Measurements from ENCODE around the gene NRIP3. TPM values are rescaled to one million over a fixed set of nuclear protein-coding genes. Genes with fewer than 3 reads are reported as not detected.

NRIP3 gene
- polyA plus RNA-seq, 3 donors: 0.28 to 4.8 (median 1.0) TPM

GRCh38 chr11:9005087-9005486 is 1.3 kb upstream of the NRIP3 start:
- no peaks in the 10 kb centered on the region for H3K36me3 ChIP-seq (replicated peaks in 1 of 2; ENCODE audit: control insufficient read depth in 1 of 2, insufficient read depth in 2 of 2, low read length in 2 of 2)
- no peaks in the 10 kb centered on the region for H4K20me1 ChIP-seq (ENCODE audit: insufficient read depth, low read length)
- Mint-ChIP-seq H3K27ac (peak overlapping the region in 1 of 7 donors; percentile 60), H3K36me3 (peaks cover 3 to 13% of the 10 kb centered on the region in 2 donors), H3K9me3 (peaks cover 1 to 15% (median 6%) of the 10 kb centered on the region in 7 donors), H3K27me3 (ENCODE audit: low read depth in 3 of 3) (peaks cover 26 to 39% (median 33%) of the 10 kb centered on the region in 3 donors), H3K4me3 (peak overlapping the region; percentile 1 to 87), H3K4me1 (peaks cover 25% of the 10 kb centered on the region)
- intact Hi-C loops (cut with micrococcal nuclease): loop anchor here in 1 of 2 donors (10.0 kb wide), 1 partner anchor 150 kb away; no protein-coding TSS in a partner anchor
- H3K27ac ChIP-seq (ENCODE audit: low read depth in 1 of 2, low read length in 2 of 2): no peak overlapping the region
- no peaks in the 10 kb centered on the region for H3K9me3 ChIP-seq (replicated peaks in 1 of 2; ENCODE audit: control insufficient read depth in 1 of 2, insufficient read depth in 1 of 2, low read length in 2 of 2)
- no peak overlapping the region for H3K4me2 ChIP-seq (replicated peaks; ENCODE audit: extremely low read depth, low read length, poor library complexity, severe bottlenecking)
- H3K9ac ChIP-seq (ENCODE audit: insufficient read depth, low read length, poor library complexity, severe bottlenecking): no peak overlapping the region
- WGBS (ENCODE audit: insufficient coverage): 78% methylated on average over 3 of the region's 4 CpGs
- peaks cover 27 to 38% of the 10 kb centered on the region in 2 donors for H3K27me3 ChIP-seq (ENCODE audit: control insufficient read depth in 2 of 2, insufficient read depth in 2 of 2, low read length in 2 of 2)
- TF ChIP-seq, protein P1, sequence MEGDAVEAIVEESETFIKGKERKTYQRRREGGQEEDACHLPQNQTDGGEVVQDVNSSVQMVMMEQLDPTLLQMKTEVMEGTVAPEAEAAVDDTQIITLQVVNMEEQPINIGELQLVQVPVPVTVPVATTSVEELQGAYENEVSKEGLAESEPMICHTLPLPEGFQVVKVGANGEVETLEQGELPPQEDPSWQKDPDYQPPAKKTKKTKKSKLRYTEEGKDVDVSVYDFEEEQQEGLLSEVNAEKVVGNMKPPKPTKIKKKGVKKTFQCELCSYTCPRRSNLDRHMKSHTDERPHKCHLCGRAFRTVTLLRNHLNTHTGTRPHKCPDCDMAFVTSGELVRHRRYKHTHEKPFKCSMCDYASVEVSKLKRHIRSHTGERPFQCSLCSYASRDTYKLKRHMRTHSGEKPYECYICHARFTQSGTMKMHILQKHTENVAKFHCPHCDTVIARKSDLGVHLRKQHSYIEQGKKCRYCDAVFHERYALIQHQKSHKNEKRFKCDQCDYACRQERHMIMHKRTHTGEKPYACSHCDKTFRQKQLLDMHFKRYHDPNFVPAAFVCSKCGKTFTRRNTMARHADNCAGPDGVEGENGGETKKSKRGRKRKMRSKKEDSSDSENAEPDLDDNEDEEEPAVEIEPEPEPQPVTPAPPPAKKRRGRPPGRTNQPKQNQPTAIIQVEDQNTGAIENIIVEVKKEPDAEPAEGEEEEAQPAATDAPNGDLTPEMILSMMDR (IDR thresholded peaks at IDR 0.05): no peak
- H3K4me1 ChIP-seq (ENCODE audit: control insufficient read depth in 1 of 2, insufficient read depth in 2 of 2, low read length in 2 of 2): peaks cover 33 to 37% of the 10 kb centered on the region in 2 donors
- no peak overlapping the region for H2AFZ ChIP-seq (ENCODE audit: insufficient read depth, low read depth, low read length, poor library complexity, severe bottlenecking)
- no peak overlapping the region for H3K4me3 ChIP-seq (replicated peaks in 1 of 3; ENCODE audit: low read depth in 2 of 3, low read length in 3 of 3)
- H3K79me2 ChIP-seq (ENCODE audit: insufficient read depth, low read length): no peaks in the 10 kb centered on the region
- DNase-seq: no peak

- WGBS (ENCODE audit: insufficient coverage): 9% methylated on average over 49 of the region's 69 CpGs
- Mint-ChIP-seq H3K36me3 (peaks cover 3 to 13% of the 10 kb centered on the region in 2 donors), H3K4me3 (peak overlapping the region; percentile 21 to 87), H3K27ac (peak overlapping the region in 2 of 7 donors; percentile 1 to 60), H3K4me1 (peaks cover 25% of the 10 kb centered on the region), H3K27me3 (ENCODE audit: low read depth in 3 of 3) (peaks cover 26 to 39% (median 31%) of the 10 kb centered on the region in 3 donors), H3K9me3 (peaks cover 0 to 12% (median 6%) of the 10 kb centered on the region in 7 donors)
- Histone ChIP-seq H3K4me2 (replicated peaks; ENCODE audit: extremely low read depth, low read length, poor library complexity, severe bottlenecking) (peak overlapping the region; percentile 76), H3K27ac (ENCODE audit: low read depth in 1 of 2, low read length in 2 of 2) (no peak overlapping the region), H3K36me3 (replicated peaks in 1 of 2; ENCODE audit: control insufficient read depth in 1 of 2, insufficient read depth in 2 of 2, low read length in 2 of 2) (no peaks in the 10 kb centered on the region), H3K27me3 (ENCODE audit: control insufficient read depth in 2 of 2, insufficient read depth in 2 of 2, low read length in 2 of 2) (peaks cover 27 to 38% of the 10 kb centered on the region in 2 donors), H4K20me1 (ENCODE audit: insufficient read depth, low read length) (no peaks in the 10 kb centered on the region), H3K4me1 (ENCODE audit: control insufficient read depth in 1 of 2, insufficient read depth in 2 of 2, low read length in 2 of 2) (peaks cover 33 to 37% of the 10 kb centered on the region in 2 donors), H3K9ac (ENCODE audit: insufficient read depth, low read length, poor library complexity, severe bottlenecking) (peak overlapping the region; percentile 57), H3K4me3 (replicated peaks in 1 of 3; ENCODE audit: low read depth in 2 of 3, low read length in 3 of 3) (peak overlapping the region; percentile 9 to 72 (median 12)), H3K9me3 (replicated peaks in 1 of 2; ENCODE audit: control insufficient read depth in 1 of 2, insufficient read depth in 1 of 2, low read length in 2 of 2) (no peaks in the 10 kb centered on the region), H2AFZ (ENCODE audit: insufficient read depth, low read depth, low read length, poor library complexity, severe bottlenecking) (peak overlapping the region; percentile 79), H3K79me2 (ENCODE audit: insufficient read depth, low read length) (no peaks in the 10 kb centered on the region)
- TF ChIP-seq, protein P1 (IDR thresholded peaks at IDR 0.05): no peak
- peak in 1 of 3 donors; percentile 16 for DNase-seq
- intact Hi-C loops (cut with micrococcal nuclease): loop anchor here in 1 of 2 donors (10.0 kb wide), 1 partner anchor 150 kb away; no protein-coding TSS in a partner anchor
Measured at GRCh38 chr11:9004183-9004926, 554 bp upstream of the NRIP3 start.

Measured in CD14-positive monocyte (primary cell).